GM12865 (cell line): ENCODE measurements around the gene TP73.

Experiments
- DNase-seq: peaks from one replicate; pipeline ENCODE4 v3.0.0; 2010; ENCODE audit warnings: low read depth
- H3K4me3 ChIP-seq: 2 replicates; pipeline ENCODE4 v1.5.1; 2011; ENCODE audit warnings: mild to moderate bottlenecking, low read depth, low read length, control low read depth
- TF ChIP-seq, protein P1 (sequence below): IDR thresholded peaks from 2 replicates; pipeline ENCODE4 v1.5.1; 2011; ENCODE audit warnings: low read length, control low read depth, low read depth, inconsistent platforms; ENCODE audit not compliant: insufficient read depth; ENCODE audit errors: missing control alignments

TP73 gene

DNA sequence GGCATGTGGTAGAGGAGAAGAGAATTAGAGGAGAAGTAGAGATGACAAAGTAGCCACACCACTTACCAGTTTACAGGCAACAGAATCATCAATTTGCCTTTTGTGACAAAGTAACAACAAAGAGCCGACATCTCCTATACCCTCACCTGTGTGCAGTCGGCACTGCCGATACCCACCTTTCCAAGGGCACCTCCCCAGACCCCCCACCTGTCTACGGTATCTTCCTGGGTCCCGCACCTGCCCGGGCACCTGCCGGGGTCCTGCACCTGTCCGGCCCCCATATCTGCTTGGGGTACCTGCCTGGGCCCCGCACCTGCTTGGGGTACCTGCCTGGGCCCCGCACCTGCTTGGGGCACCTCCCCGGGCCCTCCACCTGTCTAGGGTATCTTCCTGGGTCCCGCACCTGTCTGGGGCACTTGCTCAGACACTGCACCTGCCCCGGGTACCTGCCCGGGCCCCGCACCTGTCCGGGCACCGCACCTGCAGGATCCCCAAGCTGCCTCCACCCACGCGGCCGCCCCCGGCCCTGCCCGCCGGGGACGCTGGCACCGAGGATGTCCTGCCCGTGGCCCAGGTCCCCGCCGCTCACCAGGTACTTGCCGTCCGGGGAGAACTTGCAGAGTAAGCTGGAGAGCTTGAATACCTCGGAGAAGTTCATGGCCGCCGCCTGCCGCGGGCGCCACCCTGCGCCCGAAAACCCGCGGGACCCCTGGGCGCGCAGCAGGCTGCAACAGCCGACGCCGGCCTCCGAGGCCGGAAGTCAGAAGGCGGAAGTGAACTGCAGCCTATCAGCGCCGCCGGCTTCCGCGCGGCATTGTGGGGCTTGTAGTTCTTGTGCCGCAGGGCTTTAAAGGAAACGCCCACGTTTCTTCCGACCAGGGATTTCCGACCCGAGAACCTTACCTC lies 2.7 kb upstream of the TP73 start, which contains the start of gene WRAP73:
Gene WRAP73 (minus strand): TSS at position 762 of the 906 bp plus-strand sequence. CDS start 104 bp downstream, at position 658.
- DNase-seq, result peak; percentile 97
- TF ChIP-seq, protein P1, sequence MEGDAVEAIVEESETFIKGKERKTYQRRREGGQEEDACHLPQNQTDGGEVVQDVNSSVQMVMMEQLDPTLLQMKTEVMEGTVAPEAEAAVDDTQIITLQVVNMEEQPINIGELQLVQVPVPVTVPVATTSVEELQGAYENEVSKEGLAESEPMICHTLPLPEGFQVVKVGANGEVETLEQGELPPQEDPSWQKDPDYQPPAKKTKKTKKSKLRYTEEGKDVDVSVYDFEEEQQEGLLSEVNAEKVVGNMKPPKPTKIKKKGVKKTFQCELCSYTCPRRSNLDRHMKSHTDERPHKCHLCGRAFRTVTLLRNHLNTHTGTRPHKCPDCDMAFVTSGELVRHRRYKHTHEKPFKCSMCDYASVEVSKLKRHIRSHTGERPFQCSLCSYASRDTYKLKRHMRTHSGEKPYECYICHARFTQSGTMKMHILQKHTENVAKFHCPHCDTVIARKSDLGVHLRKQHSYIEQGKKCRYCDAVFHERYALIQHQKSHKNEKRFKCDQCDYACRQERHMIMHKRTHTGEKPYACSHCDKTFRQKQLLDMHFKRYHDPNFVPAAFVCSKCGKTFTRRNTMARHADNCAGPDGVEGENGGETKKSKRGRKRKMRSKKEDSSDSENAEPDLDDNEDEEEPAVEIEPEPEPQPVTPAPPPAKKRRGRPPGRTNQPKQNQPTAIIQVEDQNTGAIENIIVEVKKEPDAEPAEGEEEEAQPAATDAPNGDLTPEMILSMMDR, result peak; percentile 35
- H3K4me3 ChIP-seq, result peak within 1 kb of the TSS; percentile 91

DNA sequence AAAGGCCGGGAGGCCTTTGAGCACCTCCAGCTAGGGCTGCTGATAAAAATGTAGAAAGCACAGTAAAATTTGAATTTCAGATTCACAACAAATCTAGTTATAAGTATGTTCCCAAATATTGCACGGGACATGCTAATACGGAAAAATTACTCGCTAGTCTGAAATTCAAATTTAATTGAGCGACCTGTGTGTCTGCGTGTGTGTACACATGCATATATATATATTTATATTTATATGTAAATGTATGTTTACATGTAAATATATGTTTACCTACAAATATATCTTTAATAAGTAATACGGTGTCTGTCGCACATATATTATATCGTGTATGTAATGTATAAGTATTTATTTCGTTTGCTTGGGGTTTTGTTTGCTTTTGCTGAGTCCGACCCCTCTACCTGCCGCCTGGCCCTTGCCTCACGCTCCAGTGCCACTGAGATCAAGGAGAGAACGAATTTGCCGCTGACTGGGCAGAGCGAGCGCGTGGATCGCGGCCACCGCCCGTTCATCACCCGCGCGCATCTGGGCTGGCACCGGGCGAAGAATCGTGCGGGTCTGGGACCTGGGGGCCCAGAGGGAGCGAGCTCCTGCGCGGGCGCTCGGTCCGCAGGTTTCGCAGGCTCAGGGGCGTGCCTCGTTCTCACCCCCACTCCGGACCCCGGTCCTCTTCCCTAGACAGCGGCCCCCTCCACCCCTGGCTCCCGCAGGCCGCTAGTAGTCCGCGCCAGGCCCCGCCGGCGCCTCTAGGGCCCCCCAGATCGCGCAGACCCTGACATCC lies 1.9 kb upstream of the TP73 start:
- TF ChIP-seq, protein P1, result no peak
- peak overlapping the region; percentile 79 for H3K4me3 ChIP-seq
- DNase-seq, result no peak

DNA sequence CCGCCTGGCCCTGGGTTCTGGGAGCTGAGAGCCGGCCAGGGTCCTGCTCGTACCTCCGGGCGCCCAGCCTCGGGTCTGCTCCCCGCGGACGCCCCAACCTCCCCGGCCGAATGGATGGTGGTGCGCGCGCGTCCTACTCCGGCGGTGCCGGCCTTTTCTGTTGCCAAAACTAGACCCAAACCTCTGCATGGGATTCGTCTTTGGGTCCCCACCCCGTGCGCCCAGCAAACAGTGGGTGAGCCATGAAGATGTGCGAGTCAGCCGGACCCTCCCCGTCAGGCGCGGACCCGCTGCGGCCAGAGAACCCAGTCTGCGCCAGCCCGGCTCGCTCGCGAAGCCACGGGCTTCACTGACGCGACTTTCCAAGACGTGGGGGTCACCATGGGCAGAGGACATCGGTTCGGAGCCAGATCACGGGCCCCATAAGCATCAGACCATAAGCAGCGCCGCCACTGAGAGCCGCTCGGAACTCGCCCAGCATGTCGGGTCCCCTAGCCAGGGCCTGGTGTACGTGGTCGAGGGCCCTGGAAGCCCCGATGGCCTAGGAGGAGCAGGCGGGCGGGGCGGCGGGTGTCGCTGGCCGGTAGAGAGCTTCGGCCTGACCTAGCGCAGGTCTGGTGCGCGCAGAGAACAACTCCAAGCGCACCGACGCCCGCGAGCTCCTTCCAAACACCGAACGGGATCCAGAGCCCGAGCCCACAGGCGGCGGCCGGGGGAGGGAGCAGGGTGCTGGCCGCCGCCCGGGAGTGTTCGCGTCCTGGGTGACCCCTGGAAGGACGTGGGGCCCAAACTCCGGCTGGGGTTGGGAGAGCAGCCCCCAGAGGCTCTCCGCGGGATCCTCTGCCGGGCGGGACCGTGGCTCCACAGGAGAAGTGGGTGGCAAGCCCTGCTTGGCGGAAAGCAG lies 1.0 kb upstream of the TP73 start:
- TF ChIP-seq, protein P1, result no peak
- DNase-seq, result peak; percentile 62
- H3K4me3 ChIP-seq, result peak overlapping the region; percentile 79

DNA sequence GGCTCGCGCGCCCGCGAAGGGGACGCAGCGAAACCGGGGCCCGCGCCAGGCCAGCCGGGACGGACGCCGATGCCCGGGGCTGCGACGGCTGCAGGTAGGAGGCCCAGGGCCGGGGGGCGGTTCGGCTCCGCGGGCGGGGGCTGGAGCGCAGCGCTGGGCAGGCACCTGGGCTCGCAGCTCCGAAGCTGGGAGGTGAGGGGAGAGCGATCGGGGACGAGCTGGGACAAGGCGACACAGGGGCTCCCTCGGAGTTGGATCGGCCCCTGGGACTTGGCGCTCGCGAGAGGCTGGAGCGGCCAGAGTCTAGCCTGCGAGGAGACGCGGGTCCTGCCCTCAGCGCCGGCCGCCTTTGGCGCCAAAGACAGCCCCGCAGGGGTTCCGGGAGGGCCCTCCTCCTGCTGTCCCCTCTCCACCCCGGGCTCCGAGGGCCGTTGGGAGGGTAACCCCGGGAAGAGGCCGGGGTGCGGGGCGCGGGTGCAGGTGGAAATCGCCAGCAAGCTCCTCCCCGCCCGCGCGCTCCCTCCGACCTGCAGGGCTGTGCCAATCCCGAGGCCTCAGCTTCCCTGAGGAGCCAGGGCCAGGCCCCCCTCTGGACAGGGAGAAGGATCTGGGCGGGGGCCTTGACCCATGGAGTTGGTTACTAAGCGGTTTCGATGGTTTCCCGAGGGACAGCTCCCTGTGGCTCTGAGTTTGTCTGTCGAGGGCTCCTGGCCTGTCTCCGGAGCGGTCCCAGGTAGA lies 401 bp downstream of the TP73 start:
- H3K4me3 ChIP-seq, result peak overlapping the region; percentile 79
- DNase-seq, result peak; percentile 65
- TF ChIP-seq, protein P1, result no peak

DNA sequence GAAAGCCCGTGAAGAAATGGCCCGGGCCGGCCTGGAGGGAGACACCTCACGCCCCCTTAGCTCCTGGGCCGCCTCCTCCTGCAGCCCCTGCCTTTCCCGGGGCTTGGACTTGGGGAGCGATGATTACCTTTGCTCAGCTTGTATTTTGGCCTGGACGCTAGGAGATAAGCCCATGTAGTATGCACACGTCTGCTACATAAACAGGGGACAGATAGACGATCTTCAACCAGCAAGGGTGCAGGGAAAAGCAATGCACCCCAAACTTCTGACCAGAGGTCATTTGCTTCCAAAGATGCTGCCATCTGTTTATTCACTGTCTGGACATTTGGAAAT lies 936 bp downstream of the TP73 start:
- no peak for DNase-seq
- peak overlapping the region; percentile 79 for H3K4me3 ChIP-seq
- TF ChIP-seq, protein P1, result no peak
